22Rv1 (cell line): ENCODE data around the gene ZNG1C.
"Not testable (repeated sequence)": the region's sequence is repeated elsewhere in the genome, so short reads cannot be mapped to it uniquely, and the experiment has no call there.

Experiments
- H3K27ac ChIP-seq: fragments of 450-650 bp; 2 replicates; pipeline ENCODE4 v1.5.1; 2017

Gene ZNG1C

GRCh38 chr9:68241683-68242082 lies at the start of gene ZNG1C:
Gene ZNG1C (plus strand): TSS chr9:68241983. CDS start chr9:68242032, 49 bp downstream.
- H3K27ac ChIP-seq: not testable (repeated sequence)

GRCh38 chr9:68242437-68242836 lies 654 bp downstream of the ZNG1C start:
- H3K27ac ChIP-seq: not testable (repeated sequence)

GRCh38 chr9:68281041-68281440 lies 39.3 kb downstream of the ZNG1C start:
- not testable (repeated sequence) for H3K27ac ChIP-seq

- not testable (repeated sequence) for H3K27ac ChIP-seq
Observed at GRCh38 chr9:68302567-68302966, 60.8 kb downstream of the ZNG1C start, which contains the start of gene FOXD4L3. Gene FOXD4L3 (plus strand): TSS chr9:68302867. CDS start chr9:68302952, 85 bp downstream.

GRCh38 chr9:68303771-68304170 lies 62.0 kb downstream of the ZNG1C start:
- not testable (repeated sequence) for H3K27ac ChIP-seq

GRCh38 chr9:68304212-68304611 lies 62.4 kb downstream of the ZNG1C start:
- H3K27ac ChIP-seq: not testable (repeated sequence)

DNA sequence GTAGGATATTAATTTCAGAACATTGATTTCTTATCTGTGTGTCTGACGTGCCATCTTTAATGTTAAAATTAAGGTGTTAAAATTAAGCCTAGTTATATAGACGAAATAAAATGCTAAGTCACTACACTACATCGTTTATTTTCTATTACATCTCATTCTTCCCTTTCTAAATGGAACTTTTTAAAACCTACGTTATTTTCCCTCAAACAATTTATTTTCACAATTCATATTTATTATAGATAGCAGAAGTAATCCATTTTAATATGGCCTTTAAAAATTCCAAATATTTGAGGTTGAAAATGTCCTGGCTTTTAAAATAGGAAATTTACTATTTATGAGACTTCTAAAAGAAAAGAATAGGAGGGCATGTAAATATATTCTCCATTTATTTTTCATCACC lies 63.0 kb downstream of the ZNG1C start:
- not testable (repeated sequence) for H3K27ac ChIP-seq

GRCh38 chr9:68305680-68306285 lies 64.0 kb downstream of the ZNG1C start:
- not testable (repeated sequence) for H3K27ac ChIP-seq

DNA sequence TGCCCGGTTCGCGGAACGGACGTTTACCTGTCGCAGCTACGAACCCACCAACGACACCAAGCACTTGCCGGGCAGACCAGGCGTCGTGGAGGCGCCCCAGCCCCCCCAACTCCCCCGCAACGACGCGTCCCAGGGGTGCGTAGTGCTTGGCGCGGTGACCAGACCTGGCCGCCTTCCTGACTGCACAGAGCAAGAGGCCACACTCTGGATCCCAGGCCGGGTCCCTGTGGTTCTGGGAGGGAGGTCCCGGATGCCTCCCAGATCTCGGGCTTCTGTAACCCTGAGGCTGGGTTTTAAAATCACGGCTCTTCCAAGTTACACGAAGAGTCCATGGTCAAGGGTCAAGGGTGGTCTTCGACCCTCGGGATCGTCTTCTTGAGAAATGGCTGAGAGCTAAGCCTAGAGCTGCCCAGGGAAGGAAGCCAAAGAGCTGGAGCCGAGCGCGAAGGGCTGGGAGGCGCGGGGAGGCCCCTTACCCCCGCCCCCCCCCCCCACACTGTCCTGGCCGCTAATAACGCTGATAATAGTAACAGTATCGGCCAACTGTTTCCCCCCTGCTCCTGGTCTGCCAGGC lies 64.7 kb downstream of the ZNG1C start:
- H3K27ac ChIP-seq: not testable (repeated sequence)

GRCh38 chr9:68307127-68307526 lies 65.3 kb downstream of the ZNG1C start:
- H3K27ac ChIP-seq: not testable (repeated sequence)

DNA sequence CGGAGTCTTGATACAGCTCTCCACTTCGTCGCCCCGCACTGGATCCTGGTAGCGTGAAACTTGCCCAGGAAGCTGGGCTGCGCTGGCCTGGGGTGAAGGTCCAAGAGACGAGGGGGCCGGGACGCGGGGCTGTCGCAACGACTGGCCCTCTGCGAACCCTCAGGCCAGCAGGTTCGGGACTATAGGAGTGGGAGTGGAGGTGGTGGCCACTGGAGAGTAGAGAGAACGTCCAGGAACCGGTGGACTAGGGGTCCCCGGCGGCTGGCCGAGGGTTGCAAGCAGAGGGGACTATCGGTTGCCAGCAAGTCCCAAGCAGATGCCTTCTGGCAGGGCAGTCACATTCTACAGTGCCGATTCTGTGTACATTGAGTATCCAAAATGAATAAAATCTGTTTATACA lies 65.9 kb downstream of the ZNG1C start:
- H3K27ac ChIP-seq: not testable (repeated sequence)

- not testable (repeated sequence) for H3K27ac ChIP-seq
Observed at GRCh38 chr9:68311208-68311607, 69.4 kb downstream of the ZNG1C start.

- H3K27ac ChIP-seq: not testable (repeated sequence)
Observed at GRCh38 chr9:68318209-68318608, 76.4 kb downstream of the ZNG1C start.

DNA sequence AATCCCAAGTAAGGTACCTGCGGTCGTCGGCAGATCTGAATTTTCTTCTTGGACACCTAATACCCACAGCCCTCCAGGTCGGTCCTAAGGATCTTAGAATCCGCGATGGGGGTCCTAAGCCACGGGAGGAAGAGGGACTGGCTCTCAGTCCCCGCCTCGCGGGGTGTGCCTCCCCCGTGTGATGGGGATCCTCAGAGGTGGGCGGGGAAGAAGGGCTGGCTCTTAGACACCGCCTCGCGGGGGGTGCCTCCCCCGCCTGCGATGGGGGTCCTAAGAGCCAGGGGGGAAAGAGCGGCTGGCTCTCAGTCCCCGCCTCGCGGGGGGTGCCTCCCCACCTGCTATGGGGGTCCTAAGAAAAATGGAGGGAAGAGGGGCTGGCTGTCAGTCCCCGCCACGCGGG lies 82.0 kb downstream of the ZNG1C start:
- H3K27ac ChIP-seq: not testable (repeated sequence)

- not testable (repeated sequence) for H3K27ac ChIP-seq
Observed at GRCh38 chr9:68324518-68324917, 82.7 kb downstream of the ZNG1C start.

GRCh38 chr9:68329106-68329505 lies 87.3 kb downstream of the ZNG1C start:
- H3K27ac ChIP-seq: not testable (repeated sequence)

DNA sequence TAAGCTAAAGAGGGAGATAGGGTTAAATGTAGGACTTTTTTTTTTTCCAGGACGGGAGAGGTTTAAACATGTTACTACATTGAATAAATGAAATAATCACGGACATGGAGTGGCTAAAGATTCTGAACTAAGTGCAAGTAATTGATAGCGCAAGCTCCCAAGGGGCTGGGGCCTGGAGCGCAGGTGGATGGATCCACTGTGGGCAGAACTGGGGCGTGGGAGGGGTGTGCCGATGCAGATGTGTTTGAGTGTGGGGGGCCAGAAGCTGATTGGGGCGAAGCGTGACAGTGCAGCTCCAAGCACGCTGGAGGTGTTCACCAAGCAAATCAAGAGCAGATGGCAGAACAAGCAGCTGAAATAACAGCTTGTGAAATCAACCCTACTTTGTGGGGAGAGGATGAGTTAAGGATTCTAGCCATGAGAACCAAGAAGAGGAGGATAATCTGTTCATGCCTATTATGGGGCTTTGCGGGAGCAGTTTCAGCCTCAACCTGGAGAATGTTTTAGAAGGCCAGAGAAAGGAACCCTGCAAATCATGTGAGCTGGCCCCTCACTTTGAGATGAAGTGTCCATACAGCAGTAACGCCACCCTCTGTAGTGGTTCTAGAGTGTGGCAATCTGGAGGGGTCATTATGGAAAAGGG lies 88.9 kb downstream of the ZNG1C start:
- not testable (repeated sequence) for H3K27ac ChIP-seq

DNA sequence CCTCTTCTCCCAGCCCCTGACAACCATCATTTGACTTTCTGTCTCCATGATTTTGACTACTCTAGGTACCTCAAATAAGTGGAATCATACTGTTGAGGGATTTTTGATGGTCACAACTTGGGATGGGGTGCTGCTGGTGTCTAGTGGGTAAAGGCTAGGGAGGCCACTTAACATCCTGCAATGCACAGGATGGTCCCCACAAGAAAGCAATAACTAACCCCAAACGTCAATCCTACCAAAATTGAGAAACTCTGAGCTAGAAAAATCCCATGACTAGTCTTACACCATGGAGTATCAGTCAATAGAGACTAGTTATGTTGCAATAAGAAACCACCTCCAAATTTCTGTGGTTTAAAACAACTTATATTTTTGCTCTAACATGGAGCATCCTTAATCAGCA lies 90.3 kb downstream of the ZNG1C start:
- H3K27ac ChIP-seq: not testable (repeated sequence)

- not testable (repeated sequence) for H3K27ac ChIP-seq
Observed at GRCh38 chr9:68335935-68336334, 94.2 kb downstream of the ZNG1C start.

DNA sequence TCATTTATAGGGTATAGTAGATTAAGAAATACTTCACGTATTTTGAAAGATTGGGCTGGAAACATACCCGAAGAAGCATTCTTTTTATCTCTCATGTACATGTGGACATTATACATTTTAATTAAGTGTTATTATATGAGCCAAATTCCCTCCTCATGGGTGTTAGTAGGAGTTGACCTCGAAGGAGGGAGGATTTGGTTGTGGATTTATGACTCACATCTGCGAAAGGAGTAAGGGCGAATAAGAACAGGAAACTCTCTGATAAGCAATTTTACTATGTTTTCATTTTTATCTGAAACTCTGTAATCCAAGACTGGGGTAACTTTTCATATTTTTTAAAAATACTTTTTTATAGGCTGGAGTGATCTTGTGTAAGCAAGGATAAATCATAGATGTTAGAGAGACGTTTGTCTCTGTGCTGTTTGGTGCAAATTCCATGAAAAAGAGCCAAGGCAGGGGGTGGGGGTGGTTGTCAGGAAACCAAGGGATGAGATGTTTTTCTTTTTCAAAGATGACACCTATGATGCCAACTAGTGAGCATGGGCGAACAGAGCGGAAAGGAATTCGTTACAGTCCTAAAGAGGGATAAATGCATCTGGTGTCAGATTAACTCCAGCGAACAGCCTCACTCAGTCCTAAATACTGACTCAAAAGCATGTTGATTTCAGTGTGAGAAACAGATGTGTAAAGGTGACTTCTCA lies 95.0 kb downstream of the ZNG1C start:
- not testable (repeated sequence) for H3K27ac ChIP-seq

- H3K27ac ChIP-seq: not testable (repeated sequence)
Observed at GRCh38 chr9:68338000-68338399, 96.2 kb downstream of the ZNG1C start.

DNA sequence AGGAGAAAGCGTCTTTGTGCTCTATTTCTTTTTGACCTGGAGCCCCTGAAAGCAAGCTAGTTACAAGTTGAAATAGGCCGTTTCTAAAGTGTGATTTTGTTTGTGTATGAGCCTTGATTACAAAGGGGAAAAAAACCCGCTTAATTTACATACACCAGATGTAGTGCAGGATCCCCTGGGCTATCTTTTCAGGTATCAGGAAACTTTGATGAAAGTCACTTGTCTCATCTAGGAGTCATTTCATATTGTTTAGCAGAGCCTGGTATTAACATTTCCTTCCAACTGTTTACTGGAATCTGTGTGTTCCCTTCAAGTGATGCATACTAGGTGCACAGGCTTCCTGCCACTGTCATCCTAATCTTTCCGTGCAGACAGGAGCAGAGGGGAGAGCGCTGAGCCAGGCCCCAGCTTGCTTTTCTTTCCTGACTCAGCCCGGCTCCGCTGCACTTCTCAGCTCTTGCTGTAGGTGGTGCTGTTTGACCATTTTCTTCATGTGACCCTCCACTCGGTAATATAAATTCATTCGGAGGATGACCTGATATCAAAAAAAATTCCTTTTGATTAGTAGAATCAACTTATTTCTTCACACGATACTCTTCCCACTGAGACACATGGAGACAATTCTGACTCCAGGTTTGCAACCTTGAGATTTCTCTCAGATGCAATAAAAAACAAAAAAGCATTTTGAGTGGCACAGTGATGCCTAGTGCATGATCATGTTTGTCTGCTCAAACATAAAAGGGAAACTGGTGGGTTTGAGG lies 100.7 kb downstream of the ZNG1C start:
- not testable (repeated sequence) for H3K27ac ChIP-seq
